GM19468 (cell line): ENCODE results near the gene SMIM13.
"Not testable (repeated sequence)": the region's sequence is repeated elsewhere in the genome, so short reads cannot be mapped to it uniquely, and the experiment has no call there.

Experiments
- ATAC-seq: cut with Tn5 transposase; IDR thresholded peaks from one replicate; pipeline ENCODE4 v1.9.1; 2021; ENCODE audit warnings: mild to moderate bottlenecking, moderate library complexity, moderate number of reproducible peaks; ENCODE audit not compliant: unreplicated experiment; ENCODE audit errors: extremely low read depth

SMIM13 gene

DNA sequence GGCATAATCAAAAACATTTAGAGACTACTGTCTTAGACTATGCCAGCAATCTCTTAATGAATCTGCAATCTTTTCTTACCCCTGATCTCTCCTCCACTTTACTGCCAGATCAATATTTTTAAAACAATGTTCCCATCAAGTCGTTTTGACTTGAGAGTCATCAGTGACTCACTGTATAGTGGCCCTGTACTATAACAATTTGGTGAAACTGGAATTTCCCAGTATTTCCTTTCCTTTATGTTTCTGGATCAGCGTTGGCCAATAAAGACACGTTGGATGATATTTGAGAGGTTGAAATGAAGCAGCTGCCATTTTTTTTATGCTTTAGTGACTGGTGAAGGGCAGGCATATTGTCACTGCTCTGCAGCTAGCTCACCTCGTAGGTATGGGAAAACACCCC is 10.1 kb upstream of the SMIM13 start:
- ATAC-seq = no peak

DNA sequence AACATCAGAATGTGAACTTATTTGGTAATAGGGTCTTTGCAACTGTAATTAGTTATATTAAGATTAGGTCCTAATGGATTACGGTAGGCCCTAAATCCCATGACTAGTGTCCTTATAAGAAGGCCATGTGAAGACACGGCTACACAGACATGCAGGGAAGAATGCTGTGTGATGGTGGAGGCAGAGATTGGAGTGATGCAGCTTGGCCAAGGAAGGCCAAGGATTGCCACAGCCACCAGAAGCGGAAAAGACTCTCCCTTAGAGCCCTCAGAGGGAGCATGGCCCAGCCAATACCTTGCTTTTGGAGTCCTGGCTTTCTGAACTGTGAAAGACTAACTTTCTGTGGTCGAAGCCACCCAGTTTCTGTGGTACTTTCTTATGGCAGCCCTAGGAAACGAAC is 9.7 kb upstream of the SMIM13 start:
- no peak for ATAC-seq

DNA sequence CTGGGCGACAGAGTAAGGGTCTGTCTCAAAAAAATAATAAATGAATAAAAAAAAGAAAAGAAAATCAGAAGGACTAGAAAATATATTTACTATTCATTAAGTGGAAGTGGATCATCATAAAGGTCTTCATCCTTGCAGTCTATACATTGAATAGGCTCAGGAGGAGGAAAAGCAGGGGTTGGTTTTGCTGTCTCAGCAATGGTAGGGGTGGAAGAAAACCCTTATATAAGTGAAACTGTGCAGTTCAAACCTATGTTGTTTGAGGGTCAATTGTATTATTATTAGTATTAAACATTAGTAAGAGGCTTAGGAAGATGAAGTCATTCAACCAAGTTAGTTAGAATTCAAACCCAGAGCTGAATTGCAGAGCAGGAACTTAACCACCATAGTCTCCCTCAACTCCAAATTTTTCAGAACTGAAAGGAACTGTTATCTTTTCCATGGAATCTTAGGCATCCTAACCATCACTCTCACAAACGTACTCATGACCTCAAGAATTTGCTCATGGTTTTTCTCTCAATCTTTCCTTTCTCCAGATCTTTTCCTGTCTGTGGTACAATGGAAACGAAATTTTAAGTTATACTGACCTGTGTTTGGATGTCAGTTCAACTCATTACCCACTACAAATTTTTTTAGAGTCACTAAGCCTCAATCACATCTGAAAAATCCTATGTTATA is 7.7 kb upstream of the SMIM13 start:
- no peak for ATAC-seq

- not testable (repeated sequence) for ATAC-seq
Measured at GRCh38 chr6:11087141-11087812, 6.4 kb upstream of the SMIM13 start.

- no peak for ATAC-seq
Measured at GRCh38 chr6:11089695-11090094, 3.9 kb upstream of the SMIM13 start.

GRCh38 chr6:11091141-11091540 is 2.5 kb upstream of the SMIM13 start:
- ATAC-seq = not testable (repeated sequence)

GRCh38 chr6:11092668-11093375 is 812 bp upstream of the SMIM13 start:
- peak; percentile 14 for ATAC-seq

GRCh38 chr6:11093376-11093625 is 333 bp upstream of the SMIM13 start:
- ATAC-seq = no peak

DNA sequence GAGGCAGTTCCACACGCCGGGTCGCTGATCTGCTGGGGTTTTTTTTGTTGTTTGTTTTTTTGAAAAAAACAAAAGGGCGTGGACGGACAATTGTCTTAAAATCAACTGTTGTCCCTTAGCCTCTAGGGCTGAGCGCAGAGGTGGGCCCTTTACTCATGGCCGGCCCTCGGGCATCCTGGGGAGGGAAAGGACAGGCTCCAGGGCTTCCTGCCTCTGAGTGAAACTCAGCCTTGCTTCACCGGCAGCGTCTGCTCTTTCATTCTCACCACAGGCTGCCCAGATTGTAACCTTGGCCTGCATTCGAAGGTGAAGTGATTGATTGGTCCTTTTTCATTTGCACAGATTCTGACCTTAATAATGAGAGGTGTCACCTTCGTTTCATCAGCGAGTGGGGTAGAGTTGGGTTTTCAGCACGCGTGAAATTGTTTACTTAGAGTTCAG is 797 bp downstream of the SMIM13 start:
- ATAC-seq = no peak

GRCh38 chr6:11094941-11095340 is 1.3 kb downstream of the SMIM13 start:
- ATAC-seq = no peak

DNA sequence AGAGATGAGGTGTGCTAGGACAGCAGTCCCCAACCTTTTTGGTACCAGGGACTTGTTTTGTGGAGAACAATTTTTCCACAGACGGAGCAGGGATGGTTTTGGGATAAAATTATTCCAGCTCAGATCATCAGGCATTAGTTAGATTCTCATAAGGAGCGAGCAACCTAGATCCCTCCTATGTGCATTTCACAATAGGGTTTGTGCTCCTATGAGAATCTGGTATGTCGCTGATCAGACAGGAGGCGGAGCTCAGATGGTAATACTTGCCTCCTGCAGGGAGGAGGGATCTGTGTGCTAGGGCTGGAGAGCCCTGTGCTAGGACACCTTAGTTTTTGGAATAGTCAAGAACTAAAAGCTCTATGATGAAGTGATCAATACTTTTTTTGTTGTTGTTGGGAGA is 2.5 kb downstream of the SMIM13 start:
- no peak for ATAC-seq

- ATAC-seq = no peak
Measured at GRCh38 chr6:11097476-11097875, 3.8 kb downstream of the SMIM13 start.

GRCh38 chr6:11098004-11098403 is 4.4 kb downstream of the SMIM13 start:
- ATAC-seq = no peak

- ATAC-seq = no peak
Measured at GRCh38 chr6:11101417-11101816, 7.8 kb downstream of the SMIM13 start.

- no peak for ATAC-seq
Measured at GRCh38 chr6:11103065-11103464, 9.4 kb downstream of the SMIM13 start.

GRCh38 chr6:11108726-11109125 is 15.1 kb downstream of the SMIM13 start:
- ATAC-seq = no peak

GRCh38 chr6:11110921-11111768 is 17.5 kb downstream of the SMIM13 start, which contains the start of gene ERVFRD-1:
Gene ERVFRD-1 (minus strand): TSS chr6:11111725. CDS start chr6:11105310, 6,415 bp downstream.
- ATAC-seq = no peak

DNA sequence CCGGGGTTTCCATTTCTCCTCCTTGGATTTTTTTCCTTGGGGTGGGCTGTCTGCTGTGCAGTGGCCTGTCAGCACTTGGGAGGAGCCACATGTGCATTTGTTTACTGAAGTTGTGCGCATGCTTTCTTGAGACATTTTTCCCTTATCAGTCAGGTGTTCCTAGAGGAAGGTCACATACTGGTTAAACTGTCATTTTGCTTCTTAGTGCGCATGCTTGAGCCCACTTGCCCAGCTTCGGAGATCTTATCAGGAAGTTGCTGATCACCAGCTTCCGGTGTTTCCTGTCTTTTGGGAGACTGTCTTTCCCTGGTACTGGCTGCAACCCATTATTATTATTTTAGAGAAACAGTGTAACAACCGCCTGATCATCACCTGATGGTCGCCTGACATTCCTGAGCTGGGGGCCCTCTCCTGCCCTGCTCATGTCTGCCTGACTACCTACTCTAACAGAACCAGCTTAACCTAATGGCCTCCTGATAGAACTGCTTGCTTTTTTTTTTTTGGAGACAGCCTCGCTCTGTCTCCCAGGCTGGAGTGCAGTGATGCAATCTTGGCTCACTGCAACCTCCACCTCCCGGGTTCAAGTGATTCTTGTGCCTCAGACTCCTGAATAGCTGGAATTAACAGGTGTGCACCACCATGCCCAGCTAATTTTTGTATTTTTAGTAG is 18.3 kb downstream of the SMIM13 start:
- no peak for ATAC-seq

GRCh38 chr6:11113038-11113437 is 19.4 kb downstream of the SMIM13 start:
- ATAC-seq = no peak
